Endothelial cell of hepatic sinusoid (primary cell): ENCODE data around the gene NYNRIN.
"Not testable (repeated sequence)": the region's sequence is repeated elsewhere in the genome, so short reads cannot be mapped to it uniquely, and the experiment has no call there.

Experiments
- in situ Hi-C: cut with HindIII; loops from 2 replicates; pipeline ENCODE4 v1.10.0; 2017; ENCODE audit warnings: low sequenced_read_pairs

Gene NYNRIN

DNA sequence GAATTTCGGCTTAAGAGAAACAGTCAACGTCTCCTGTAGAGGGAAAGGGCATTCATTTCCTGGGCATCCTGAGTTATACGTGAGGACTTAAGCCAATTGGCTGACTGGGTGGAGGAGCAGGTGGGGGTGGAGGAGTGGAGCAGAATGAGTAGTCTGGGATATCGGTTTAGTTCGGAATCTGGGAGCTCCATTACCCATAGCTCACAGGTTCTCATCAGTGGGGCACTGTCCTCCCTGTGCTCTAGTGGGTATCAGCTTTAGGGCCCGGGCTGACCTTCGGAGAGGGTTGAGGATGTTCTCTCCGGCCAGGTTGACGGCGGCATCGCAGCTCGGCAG, 43.1 kb downstream of the NYNRIN start:
- in situ Hi-C loops = no loop called here

DNA sequence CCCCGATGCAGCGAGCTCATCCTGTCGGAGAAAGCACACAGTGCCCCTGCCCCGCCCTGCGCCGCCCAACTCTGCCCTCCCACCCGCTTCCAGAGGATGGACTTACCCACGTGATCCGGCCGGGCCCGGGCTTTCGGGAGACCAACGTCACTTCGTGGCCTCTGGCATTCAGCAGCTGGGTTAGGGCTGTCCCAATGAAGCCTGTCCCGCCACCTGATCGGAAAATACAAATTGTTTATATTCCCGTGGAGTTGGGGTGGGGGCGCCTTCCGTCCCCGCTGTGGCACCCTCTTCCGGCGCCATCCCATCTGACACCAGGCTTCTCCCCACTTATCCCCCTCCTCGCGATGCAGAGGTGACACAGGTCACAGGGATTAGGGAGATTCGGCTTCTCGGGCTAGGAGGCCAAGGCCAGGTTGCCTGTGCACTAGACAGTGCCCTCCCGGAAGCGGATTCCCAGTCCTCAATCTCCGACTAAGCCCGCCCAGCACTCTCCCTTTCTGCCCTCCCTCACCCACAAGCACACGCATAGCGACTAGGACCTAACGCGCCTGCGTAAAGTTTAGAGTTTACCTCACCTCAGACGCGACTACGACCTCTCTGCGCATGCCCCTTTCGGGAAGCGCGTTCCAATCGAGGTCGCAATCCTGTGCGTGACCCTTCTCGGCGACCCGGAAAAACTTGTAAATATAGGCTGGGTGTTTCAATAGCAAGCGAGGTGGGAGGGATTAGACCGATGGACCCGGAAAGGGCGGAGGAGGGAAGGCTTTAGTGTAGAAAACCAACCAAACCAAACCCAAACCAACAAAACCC, 43.6 kb downstream of the NYNRIN start, which contains the start of gene SDR39U1:
Gene SDR39U1 (minus strand): TSS at position 537 of the 813 bp plus-strand sequence. CDS start 7 bp downstream, at position 530.
- in situ Hi-C loops = no loop called here

DNA sequence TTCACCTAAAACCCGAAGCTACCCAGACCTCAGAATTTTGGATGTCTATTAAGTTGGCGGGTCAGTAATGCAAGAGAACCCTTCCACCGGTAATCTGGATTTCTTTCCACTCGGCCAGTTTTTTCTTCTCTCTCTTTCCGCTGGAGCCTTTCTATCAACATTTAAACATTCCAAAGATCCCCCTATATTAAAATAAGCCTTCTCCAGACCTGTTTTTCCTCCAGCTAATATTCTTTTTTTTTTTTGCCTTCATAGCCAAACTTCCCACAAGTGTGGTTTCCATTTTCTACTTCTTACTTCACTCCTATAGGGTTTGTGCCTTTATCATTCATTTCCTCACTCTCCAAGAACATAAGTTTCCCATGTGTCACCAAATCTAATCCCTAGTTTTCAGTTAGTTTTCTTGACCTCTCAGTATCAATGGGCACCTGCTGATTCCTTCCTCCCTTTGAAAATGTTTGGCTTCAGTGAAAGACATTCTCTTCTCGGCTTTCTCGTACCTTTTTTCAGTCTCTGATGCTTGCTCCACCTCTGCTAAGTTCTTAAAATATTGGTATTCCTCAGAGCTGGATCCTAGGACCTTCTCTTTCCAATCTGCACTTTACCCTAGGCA, 44.4 kb downstream of the NYNRIN start:
- in situ Hi-C loops = no loop called here

- in situ Hi-C loops = not testable (repeated sequence)
Measured at GRCh38 chr14:24450828-24451227, 52.0 kb downstream of the NYNRIN start.

- in situ Hi-C loops = no loop called here
Measured at GRCh38 chr14:24456980-24457379, 58.2 kb downstream of the NYNRIN start.

GRCh38 chr14:24458736-24459135, 59.9 kb downstream of the NYNRIN start:
- in situ Hi-C loops = no loop called here

GRCh38 chr14:24459331-24459730, 60.5 kb downstream of the NYNRIN start:
- in situ Hi-C loops = no loop called here

- in situ Hi-C loops = no loop called here
Measured at GRCh38 chr14:24461336-24461735, 62.5 kb downstream of the NYNRIN start.

DNA sequence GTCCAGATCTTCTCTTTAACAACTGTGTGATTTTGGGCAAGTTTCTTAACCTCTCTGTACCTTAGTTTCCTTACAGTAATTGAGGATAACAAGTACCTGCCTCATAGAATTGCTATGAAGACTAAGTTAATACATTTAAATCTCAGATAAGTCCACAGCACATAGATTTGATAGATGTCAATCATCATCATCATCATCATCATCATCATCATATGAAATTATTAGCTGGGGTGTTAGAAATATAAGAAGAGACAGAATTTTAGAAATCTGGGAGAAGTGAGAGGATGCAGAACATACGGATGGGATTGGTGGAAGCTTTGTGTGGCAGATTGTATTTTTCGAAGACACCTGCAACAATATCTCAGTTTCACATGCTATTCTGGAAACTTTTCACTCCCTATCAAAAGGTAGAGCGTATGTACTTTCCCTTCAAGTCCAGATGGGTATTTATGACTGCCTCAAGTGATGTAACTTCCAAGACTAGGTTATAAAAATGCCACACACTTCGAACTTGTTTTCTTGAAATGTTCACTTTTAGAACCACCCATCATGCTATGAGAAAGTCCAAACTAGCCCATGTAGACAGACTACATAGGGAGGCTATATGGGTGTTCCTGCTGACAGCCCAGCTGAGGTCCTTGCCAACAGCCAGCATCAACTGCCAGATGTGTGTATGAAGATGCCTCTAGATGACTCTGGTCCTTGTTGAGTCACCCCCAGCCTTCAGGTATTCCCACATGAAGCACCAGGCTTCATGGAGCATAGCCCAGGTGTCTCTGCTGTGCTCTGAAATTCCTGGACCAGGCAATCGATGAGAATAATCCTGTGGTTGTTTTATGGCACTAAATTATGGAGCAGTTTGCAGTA, 64.4 kb downstream of the NYNRIN start:
- in situ Hi-C loops = no loop called here

- in situ Hi-C loops = no loop called here
Measured at GRCh38 chr14:24463884-24464785, 65.3 kb downstream of the NYNRIN start.

- in situ Hi-C loops = no loop called here
Measured at GRCh38 chr14:24465368-24465767, 66.6 kb downstream of the NYNRIN start.

DNA sequence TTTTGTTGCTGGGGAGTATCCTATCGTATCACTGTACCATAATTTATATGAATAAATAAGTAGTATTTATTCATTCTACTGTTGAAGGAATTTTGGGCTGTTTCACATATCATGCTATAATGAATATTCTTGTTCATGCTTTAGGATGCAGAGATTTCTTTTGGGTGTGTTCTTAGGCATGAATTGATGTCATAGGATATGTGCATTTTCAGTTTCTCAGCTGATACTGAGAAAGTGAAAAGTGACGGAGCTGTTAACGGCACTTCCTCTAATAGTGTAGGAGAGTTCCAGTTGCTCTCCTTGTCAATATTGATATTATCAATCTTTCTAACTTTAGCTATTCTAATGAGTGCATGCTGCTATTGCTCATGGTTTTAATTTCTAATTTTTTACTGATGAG, 67.0 kb downstream of the NYNRIN start:
- in situ Hi-C loops = no loop called here
